HG02943 (cell line): ENCODE data around the gene OR2A1.
"Not testable (repeated sequence)": the region's sequence is repeated elsewhere in the genome, so short reads cannot be mapped to it uniquely, and the experiment has no call there.

Experiments
- ATAC-seq: cut with Tn5 transposase; IDR thresholded peaks from one replicate; pipeline ENCODE4 v1.9.1; 2021; ENCODE audit warnings: mild to moderate bottlenecking, low read depth, moderate library complexity; ENCODE audit not compliant: unreplicated experiment

Gene OR2A1

GRCh38 chr7:144321677-144322206 lies 9.5 kb downstream of the OR2A1 start:
- not testable (repeated sequence) for ATAC-seq

DNA sequence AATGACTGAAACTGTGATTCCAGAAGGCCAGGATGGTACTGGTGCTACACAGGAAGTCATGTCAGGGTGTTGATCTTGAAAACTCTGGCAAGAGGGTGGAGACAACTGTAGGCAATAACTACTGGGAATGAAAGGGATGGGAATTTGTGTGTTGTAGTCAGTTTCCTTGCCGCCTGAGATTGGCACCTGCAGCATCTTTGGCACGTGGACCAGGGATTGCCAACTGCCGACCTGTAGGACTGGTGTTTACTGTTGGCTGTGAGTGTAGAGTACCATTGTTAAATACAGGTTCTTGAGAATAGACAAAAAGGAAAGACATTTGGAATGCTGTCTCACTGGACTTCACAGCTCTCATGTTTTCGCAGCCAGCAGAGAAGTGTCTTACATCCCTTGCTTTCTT lies 11.1 kb downstream of the OR2A1 start:
- ATAC-seq = not testable (repeated sequence)

GRCh38 chr7:144325868-144326267 lies 13.6 kb downstream of the OR2A1 start:
- not testable (repeated sequence) for ATAC-seq

DNA sequence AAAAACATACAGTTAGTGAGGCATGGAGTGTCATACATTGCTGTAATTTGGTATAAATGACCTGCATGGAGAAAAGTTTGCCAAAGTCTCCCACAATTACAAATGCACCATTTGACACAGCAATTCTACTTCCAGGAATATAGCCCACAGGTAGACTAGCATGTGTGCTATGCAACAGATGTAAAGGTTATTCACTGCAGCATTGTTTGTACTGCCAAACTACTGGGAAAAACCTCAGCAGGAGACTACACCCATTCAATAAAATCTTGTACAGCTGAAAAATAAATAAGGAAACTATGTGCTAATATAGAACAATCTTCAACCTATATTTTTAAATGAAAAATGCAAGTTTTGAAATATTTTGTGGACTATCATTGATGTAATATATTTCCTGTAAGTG lies 17.8 kb downstream of the OR2A1 start:
- ATAC-seq = not testable (repeated sequence)

DNA sequence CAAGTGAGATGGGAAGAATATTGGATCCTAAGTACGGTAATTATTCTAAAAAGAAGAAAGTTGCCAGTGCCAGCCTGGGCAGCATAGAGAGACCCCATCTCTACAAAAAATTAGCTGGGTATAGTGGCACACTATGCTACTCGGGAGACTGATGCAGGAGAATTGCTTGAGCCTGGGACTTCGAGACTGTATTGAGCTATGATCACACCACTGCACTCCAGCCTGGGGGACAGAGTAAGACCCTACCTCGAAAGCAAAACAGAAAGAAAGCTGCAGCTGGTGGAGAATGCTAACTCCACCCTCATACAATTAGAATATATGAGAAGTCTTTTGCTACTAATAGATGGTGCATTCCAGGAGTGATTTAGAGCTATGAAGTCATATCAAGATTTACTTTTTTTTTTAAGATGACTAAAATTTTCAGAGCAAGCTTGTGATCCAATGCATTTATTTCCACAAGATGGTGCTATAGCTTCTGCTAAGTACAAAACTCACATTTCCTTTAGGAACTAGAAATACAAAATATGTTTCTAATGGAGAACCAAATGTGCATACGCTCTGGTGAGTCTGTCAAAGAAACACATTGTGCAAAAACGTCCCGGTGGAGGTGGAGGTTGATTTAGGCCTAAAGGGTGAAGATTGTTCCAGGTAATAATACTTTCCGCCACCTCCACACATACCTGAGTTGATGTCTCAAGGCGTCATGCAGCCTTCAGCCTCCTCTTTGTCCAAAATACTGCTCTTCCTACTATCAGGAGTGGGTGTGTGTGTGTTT lies 19.2 kb downstream of the OR2A1 start:
- not testable (repeated sequence) for ATAC-seq

- ATAC-seq = not testable (repeated sequence)
Observed at GRCh38 chr7:144331996-144332288, 19.7 kb downstream of the OR2A1 start.

DNA sequence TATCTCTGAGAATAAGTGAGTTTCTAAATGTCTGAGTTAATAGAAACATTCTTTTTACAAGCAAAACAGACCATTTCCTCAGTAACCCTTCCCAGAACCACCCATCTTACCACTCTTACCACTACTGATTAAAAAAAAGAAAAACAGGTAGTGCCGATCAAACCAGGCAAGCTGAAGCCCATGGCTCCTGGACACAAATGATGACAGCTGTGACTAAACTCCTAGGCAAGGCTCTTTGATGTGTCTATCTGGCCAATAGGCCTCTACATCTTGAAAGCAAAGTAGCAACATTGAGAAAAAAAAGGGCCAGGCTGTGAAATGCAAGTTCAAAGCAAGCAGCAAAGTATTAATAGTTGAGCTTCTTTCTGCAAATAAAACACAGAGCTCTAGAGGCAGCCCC lies 36.4 kb downstream of the OR2A1 start:
- peak; percentile 27 for ATAC-seq

DNA sequence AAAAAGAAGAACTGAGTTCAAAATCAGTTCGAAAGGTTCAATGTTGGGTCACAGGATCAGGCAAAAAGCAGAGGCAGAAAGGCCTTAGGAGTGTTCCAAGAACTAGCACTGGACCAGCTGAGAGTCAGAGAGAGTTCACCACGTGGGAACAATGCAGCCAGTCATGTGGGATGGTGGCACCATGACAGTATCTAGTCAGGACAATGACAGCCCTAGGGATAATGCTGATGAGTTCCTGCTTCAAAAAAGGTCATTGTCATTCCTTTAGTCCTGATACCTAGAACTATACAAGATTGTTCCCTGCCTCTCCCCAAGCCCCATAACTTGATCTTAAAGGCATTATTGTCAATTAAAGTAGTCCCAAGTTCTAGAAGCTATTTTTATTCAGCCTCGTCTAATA lies 39.4 kb downstream of the OR2A1 start:
- not testable (repeated sequence) for ATAC-seq

GRCh38 chr7:144355176-144355822 lies 43.1 kb downstream of the OR2A1 start, which contains the start of gene ARHGEF5:
ARHGEF5 (plus strand) TSS chr7:144355402; CDS start chr7:144362670, 7,268 bp downstream.
- peak; percentile 68 for ATAC-seq

- not testable (repeated sequence) for ATAC-seq
Observed at GRCh38 chr7:144356185-144356584, 44.0 kb downstream of the OR2A1 start.

DNA sequence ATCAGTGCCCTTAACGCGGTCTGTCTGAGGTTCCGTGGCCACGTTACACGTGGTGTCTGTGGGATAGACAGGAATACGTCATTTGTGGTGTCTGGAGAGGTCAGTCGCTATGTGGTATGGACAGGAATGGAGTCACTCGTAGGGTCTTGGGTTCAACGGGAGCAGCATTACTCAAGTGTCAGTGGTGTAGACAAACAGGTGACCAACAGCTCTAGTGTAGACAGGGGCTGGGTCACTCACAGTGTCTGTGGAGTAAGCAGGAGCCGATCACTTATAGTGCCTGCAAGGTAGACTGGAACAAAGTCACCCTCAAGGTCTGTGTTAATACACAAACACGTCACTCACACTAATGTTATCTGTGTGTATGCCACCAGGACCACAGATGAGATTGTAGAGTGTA lies 44.6 kb downstream of the OR2A1 start:
- ATAC-seq = not testable (repeated sequence)

GRCh38 chr7:144362061-144362460 lies 49.8 kb downstream of the OR2A1 start:
- not testable (repeated sequence) for ATAC-seq

DNA sequence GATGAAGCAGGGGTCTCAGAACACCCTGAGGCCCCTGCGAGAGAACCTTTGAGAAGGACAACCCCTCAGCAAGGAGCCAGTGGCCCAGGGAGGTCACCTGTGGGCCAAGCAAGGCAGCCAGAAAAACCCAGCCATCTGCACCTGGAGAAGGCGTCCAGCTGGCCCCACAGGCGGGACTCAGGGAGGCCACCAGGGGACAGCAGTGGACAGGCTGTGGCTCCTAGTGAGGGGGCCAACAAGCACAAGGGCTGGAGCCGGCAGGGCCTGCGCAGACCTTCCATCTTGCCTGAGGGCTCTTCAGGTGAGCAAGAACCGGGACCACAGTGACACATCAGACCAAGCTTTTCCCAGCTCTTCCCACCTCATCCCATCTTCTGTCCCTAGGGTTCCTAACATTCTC lies 53.3 kb downstream of the OR2A1 start:
- not testable (repeated sequence) for ATAC-seq

DNA sequence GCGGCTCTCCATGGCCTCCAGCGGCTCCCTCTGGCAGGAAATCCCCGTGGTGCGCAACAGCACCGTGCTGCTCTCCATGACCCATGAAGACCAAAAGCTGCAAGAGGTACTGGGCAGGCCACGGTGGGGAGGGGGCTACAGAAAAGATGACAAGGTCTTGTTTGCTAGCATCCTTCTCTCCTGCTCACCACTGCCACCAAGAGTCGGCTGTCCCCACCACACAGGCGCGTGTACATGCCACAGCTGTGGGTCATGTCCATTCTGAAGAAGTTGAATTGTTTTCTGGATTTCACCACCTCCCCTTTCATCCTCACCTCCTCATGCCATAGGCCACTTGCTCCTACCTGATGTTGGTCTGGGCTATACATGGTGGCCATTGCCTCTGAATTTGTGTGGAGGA lies 55.0 kb downstream of the OR2A1 start:
- not testable (repeated sequence) for ATAC-seq

- not testable (repeated sequence) for ATAC-seq
Observed at GRCh38 chr7:144369221-144369620, 57.0 kb downstream of the OR2A1 start.
